Middle frontal gyrus (tissue), 1 donor: ENCODE measurements around the gene KRTAP5-7.
"Not testable (repeated sequence)": the region's sequence is repeated elsewhere in the genome, so short reads cannot be mapped to it uniquely, and the experiment has no call there.

ENCODE experiments used
- DNase-seq: peaks from one replicate; pipeline ENCODE4 v3.0.0-alpha.2; 2015; ENCODE audit warnings: low spot score; ENCODE audit errors: extremely low spot score

Gene KRTAP5-7

DNA sequence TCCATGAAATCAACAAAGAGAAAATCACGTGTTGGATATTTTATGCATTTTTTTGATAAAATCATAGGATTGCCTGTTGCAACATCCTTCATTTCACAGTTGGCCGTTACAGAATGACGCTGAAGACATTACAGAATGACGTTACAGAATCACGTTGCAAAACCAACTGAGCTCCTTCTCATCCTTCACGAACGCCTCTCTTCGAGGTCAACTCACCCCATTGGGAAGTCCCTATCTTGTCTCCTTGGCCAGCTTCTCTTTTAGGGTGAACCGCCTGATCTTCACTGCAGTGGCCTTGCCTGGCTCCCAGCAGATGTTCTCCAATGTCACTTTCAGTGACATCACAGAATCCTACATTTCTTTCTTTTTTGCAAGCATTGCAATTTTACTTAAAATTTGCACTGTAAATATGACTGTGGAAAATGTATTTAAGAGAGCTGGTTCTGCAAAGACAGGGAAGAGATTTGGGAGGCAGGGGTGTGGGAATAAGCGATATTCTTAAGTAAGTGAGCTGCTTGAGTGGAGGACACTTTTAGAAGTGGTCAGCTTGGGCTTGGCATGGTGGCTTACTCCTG, 5.1 kb downstream of the KRTAP5-7 start:
- DNase-seq: no peak

DNA sequence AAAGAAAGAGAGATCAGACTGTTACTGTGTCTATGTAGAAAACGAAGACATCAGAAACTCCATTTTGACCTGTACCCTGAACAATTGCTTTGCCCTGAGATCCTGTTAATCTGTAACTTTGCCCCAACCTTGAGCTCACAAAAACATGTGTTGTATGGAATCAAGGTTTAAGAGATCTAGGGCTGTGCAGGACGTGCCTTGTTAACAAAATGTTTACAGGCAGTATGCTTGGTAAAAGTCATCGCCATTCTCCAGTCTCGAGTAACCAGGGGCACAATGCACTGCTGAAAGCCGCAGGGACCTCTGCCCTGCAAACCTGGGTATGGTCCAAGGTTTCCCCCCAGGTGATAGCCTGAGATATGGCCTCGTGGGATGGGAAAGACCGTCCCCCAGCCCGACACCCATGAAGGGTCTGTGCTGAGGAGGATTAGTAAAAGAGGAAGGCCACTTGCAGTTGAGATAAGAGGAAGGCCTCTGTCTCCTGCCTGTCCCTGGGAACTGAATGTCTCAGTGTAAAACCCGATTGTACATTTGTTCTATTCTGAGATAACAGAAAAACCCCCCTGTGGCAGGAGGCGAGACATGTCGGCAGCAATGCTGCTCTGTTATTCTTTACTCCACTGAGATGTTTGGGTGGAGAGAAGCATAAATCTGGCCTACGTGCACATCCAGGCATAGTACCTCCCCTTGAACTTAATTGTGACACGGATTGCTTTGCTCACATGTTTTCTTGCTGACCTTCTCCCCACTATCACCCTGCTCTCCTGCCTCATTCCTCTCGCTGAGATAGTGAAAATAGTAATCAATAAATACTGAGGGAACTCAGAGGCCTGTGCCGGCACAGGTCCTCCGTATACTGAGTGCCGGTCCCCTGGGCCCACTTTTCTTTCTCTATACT, 7.9 kb downstream of the KRTAP5-7 start:
- not testable (repeated sequence) for DNase-seq

DNA sequence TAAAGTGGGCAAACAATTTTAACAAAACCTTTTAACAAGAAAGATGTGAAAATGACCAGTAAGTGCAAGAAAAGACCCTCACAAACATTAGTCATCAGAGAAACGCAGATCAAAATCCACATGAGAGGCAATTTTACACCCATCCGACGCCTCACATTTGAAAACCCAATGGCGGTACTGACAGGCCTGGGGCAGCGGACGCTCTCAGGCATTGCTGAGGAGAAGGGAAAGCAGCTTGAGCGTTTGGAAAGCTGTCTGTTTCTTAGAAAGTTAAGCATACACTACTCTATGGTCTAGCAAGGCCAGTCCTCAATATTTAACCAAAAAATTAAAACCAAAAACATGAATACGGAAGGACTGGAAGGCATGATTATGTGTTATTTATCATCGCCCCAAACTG, 8.8 kb downstream of the KRTAP5-7 start:
- no peak for DNase-seq

DNA sequence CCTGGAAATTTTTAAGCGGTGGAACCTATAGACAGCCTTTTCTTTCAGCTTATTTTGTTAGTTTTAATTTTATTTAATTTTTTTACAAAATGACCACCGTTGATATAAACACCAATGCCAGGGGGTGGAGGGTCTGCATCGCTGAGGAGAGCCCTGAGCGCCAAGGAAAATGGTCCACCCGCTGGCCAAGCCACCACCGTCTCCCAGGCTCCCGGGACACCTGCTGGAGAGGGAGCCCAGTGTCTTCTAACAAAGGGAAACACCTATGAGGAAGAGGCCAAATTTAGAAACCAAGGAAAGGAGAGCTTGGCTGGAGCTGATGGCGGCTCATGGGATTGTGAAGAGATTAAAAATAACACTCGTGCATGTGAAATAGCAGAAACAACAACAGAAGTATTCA, 10.5 kb downstream of the KRTAP5-7 start:
- DNase-seq: no peak

GRCh38 chr11:71537977-71538665, 11.1 kb downstream of the KRTAP5-7 start, which contains the start of gene KRTAP5-8:
Gene KRTAP5-8 (plus strand): TSS chr11:71538025. CDS start chr11:71538056, 31 bp downstream.
- not testable (repeated sequence) for DNase-seq

DNA sequence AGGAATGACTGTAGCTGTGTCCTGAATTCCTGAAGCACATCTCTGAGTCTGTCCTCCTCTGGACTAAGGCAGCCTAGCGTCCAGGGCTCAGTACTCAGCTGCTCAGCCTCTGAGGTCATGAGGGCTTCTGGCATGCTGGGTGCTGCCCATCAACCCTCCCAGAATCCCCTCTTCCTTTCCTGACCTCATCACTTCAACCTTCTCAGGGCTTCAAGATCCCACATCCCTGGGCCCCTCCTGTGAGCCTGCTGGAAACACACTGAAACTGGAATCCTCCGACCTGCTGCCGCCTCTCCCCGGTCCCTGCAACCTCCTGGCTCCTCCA, 11.6 kb downstream of the KRTAP5-7 start:
- DNase-seq: no peak

- no peak for DNase-seq
Observed at GRCh38 chr11:71539017-71539416, 11.9 kb downstream of the KRTAP5-7 start.

GRCh38 chr11:71539971-71540370, 12.9 kb downstream of the KRTAP5-7 start:
- DNase-seq: not testable (repeated sequence)

DNA sequence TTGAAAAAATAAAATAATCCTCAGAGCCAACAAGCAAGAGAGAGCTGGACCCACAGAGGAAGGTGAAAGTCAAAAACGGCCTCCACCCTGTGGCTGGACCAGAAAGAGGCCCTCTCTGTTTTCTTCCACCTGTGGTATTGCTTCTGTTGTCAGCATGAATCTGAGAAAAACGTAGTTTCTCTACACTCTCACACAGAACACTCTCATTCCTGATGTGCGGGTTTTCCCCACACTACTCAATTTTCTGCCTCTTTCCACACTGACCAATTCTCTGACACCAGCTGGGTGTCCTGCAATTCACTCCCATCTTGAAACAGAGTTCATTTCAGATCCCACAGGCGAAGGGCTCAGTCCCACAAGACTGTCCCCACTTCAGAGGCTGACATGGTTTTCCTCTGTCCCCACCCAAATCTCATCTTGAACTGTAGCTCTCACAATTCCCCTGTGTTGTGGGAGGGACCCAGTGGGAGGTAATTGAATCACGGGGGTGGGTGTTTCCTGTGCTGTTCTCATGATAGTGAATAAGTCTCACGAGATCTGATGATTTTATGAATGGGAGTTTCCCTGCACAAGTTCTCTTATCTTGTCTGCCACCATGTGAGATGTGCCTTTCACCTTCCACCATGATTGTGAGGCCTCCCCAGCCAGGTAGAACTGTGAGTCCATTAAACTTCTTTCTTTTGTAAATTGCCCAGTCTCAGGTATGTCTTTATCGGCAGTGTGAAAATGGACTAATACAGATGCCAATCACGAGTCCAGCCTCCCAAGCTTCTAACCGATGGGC, 13.6 kb downstream of the KRTAP5-7 start:
- DNase-seq: not testable (repeated sequence)

DNA sequence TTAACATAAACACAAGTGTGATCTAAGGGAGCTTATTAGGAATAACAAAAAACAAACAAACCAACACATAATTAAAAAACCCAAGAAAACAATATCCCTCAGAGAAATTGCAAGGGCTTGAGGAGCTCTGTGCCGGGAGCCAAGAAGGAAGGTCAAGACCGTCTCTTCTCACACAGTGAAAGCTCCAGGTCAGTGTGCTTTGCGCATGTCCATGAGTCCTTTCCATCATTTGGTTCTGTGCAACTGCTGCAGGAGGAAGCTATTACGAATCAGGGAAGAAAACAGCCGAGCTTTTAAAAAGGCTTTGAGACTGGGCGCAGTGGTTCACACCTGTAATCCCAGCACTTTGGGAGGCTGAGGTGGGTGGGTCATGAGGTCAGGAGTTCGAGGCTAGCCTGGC, 15.3 kb downstream of the KRTAP5-7 start:
- no peak for DNase-seq

- no peak for DNase-seq
Observed at GRCh38 chr11:71542879-71543777, 16.1 kb downstream of the KRTAP5-7 start.

DNA sequence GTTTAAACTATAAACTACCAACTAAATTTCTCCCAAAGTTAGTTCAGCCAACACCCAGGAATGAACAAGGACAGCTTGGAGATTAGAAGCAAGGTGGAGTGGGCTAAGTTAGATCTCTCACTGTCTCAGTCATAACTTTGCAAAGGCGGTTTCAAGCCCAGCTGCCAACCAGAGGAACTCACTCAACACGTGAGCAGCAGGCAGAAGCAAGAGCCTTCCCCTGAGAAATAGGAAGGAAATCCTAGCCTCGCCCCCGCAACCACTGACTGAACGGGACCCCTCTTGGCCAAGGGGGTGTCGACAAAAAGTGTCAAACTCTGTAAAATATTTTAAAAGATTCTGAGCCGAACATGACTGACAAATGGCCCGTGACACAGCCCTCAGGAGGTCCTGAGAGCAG, 16.8 kb downstream of the KRTAP5-7 start:
- no peak for DNase-seq

DNA sequence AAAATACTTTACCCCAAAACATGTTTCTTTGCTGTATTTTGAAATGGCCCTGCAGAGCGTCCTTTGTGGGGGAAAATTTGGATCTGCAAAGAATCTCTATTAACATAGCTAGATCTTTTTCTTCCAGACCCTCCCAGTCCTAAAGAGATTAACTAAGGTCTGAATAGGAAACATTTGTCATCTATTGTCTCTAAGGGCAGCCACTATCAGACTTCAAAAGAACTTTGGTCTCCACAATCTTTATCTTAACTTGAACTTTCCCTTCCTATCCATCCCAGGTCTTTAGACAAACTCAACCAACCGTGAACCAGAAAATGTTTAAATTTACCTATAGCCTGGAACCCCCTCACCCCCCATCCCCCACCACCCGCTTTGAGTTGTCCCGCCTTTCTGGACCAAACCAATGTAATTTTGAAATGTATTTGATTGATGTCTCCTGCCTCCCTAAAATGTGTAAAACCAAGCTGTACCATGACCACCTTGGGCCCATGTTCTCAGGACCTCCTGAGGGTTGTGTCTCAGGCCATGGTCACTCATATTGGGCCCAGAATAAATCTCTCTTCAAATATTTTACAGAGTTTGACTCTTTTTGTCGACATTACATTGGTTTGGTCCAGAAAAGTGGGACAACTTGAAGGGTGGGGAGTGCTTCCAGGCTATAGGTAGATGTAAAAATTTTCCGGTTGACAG, 17.6 kb downstream of the KRTAP5-7 start:
- no peak for DNase-seq

GRCh38 chr11:71545405-71545966, 18.4 kb downstream of the KRTAP5-7 start:
- DNase-seq: no peak

- DNase-seq: no peak
Observed at GRCh38 chr11:71548120-71548519, 21.1 kb downstream of the KRTAP5-7 start, which contains the start of gene KRTAP5-9. Gene KRTAP5-9 (plus strand): TSS chr11:71548420. CDS start chr11:71548658, 238 bp downstream.

DNA sequence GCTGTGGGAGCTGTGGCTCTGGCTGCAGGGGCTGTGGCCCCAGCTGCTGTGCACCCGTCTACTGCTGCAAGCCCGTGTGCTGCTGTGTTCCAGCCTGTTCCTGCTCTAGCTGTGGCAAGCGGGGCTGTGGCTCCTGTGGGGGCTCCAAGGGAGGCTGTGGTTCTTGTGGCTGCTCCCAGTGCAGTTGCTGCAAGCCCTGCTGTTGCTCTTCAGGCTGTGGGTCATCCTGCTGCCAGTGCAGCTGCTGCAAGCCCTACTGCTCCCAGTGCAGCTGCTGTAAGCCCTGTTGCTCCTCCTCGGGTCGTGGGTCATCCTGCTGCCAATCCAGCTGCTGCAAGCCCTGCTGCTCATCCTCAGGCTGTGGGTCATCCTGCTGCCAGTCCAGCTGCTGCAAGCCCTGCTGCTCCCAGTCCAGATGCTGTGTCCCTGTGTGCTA, 21.7 kb downstream of the KRTAP5-7 start:
- DNase-seq: no peak

GRCh38 chr11:71551711-71552110, 24.6 kb downstream of the KRTAP5-7 start:
- no peak for DNase-seq

DNA sequence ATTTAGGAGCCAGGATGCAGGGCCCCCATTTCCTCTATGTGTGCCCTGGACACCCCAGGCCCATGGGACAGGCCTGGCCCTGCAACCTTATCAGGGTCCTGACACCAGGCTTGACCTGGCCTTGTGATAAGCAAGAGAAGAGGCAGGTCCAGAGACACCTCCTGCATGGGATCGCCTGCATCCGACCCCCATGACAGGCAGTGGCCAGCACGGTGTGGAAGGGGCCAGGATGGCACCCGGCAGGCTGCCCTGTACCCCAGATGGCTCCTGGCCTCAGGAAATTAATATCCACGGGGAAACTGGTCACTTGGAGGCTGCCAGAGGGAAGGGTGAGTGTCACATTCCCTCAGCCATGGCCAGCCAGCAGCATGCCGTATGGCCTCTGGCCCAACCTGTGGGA, 27.9 kb downstream of the KRTAP5-7 start:
- no peak for DNase-seq

GRCh38 chr11:71555508-71555907, 28.4 kb downstream of the KRTAP5-7 start:
- no peak for DNase-seq
